Endodermal cell (in vitro differentiated cells): ENCODE data around the gene FBXL7. TPM values are rescaled to one million over a fixed set of nuclear protein-coding genes. Genes with fewer than 3 reads are reported as not detected.

Source experiments
- DNase-seq: peaks from one replicate; pipeline ENCODE4 v3.0.0-alpha.2; 2017
- H3K27ac ChIP-seq: 2 replicates; pipeline ENCODE4 v1.5.1; 2013; ENCODE audit warnings: mild to moderate bottlenecking, low read depth, low read length, moderate library complexity
- H3K27me3 ChIP-seq: 2 replicates; pipeline ENCODE4 v1.6.1; 2013; ENCODE audit warnings: mild to moderate bottlenecking, low read length, moderate library complexity; ENCODE audit not compliant: insufficient read depth, control insufficient read depth, poor library complexity, severe bottlenecking
- H3K36me3 ChIP-seq: 2 replicates; pipeline ENCODE4 v1.7.0; 2013; ENCODE audit warnings: mild to moderate bottlenecking, low read length, moderate library complexity; ENCODE audit not compliant: control insufficient read depth, insufficient read depth
- H3K4me1 ChIP-seq: one replicate; pipeline ENCODE4 v1.7.0; 2013; ENCODE audit warnings: low read length; ENCODE audit not compliant: control insufficient read depth, insufficient read depth
- H3K4me3 ChIP-seq: 2 replicates; pipeline ENCODE4 v1.5.1; 2013; ENCODE audit warnings: mild to moderate bottlenecking, low read length, moderate library complexity
- H3K9ac ChIP-seq: 2 replicates; pipeline ENCODE4 v1.6.1; 2013; ENCODE audit warnings: mild to moderate bottlenecking, low read length, moderate library complexity; ENCODE audit not compliant: poor library complexity, severe bottlenecking; ENCODE audit errors: extremely low read depth
- H3K9me3 ChIP-seq: 2 replicates; pipeline ENCODE4 v1.6.1; 2013; ENCODE audit warnings: mild to moderate bottlenecking, low read length, moderate library complexity; ENCODE audit not compliant: control insufficient read depth
- H3K27ac Mint-ChIP-seq: 2 replicates; pipeline ENCODE4 v1.8.0; 2020; ENCODE audit warnings: mixed read lengths
- H3K27me3 Mint-ChIP-seq: 2 replicates; pipeline ENCODE4 v1.8.0; 2021; ENCODE audit warnings: mild to moderate bottlenecking, mixed read lengths; ENCODE audit not compliant: insufficient read depth
- H3K36me3 Mint-ChIP-seq: 2 replicates; pipeline ENCODE4 v1.8.0; 2020; ENCODE audit warnings: low read depth, mixed read lengths
- H3K4me1 Mint-ChIP-seq: 2 replicates; pipeline ENCODE4 v1.8.0; 2020; ENCODE audit warnings: mixed read lengths
- H3K4me3 Mint-ChIP-seq: 2 replicates; pipeline ENCODE4 v1.8.0; 2020; ENCODE audit warnings: mild to moderate bottlenecking, moderate library complexity, mixed read lengths
- H3K9me3 Mint-ChIP-seq: 2 replicates; pipeline ENCODE4 v1.8.0; 2020; ENCODE audit warnings: mild to moderate bottlenecking, mixed read lengths
- CTCF ChIP-seq: fragments of 200-600 bp; sonication (generic); conservative IDR thresholded peaks from 2 replicates; pipeline ENCODE4 v1.5.0; 2021; ENCODE audit warnings: antibody characterized with exemption, mild to moderate bottlenecking
- whole genome bisulfite sequencing, 2 experiments: methylation state at CpG; one replicate each; pipeline versions ENCODE4 v1.1.5 to v1.1.7; 2013; ENCODE audit warnings: missing lambda C conversion rate in 2 of 2, mixed read lengths in 1 of 2; ENCODE audit not compliant: insufficient coverage in 1 of 2, insufficient read length in 1 of 2; 5-methylcytosine and 5-hydroxymethylcytosine counted together
- total RNA-seq, 2 donors: library from RNA; stranded (reverse); fragmentation: NEBNext Ultra II Directional in 1 of 2; extraction: Animal tissue kit (Norgen Biotek cat#: 25700) in 1 of 2; gene quantifications; 2 replicates in 1 of 2; 3 replicates in 1 of 2; pipeline ENCODE4 v1.2.1, GENCODE V29; 2021

Gene FBXL7
- total RNA-seq, 2 donors from 2014 or later = 12.9 to 13.2 TPM

GRCh38 chr5:15571081-15571480 is 71.1 kb downstream of the FBXL7 start:
- 100% methylated on average over 1 of the region's 1 CpG; no CpG with 5 or more reads in 1 of the 2 experiments for WGBS, 2 experiments
- no peak overlapping the region for H3K27ac ChIP-seq
- H3K27me3 ChIP-seq = no peaks in the 10 kb centered on the region
- no peaks in the 10 kb centered on the region for H3K36me3 ChIP-seq
- Mint-ChIP-seq H3K4me3 (no peak overlapping the region), H3K27me3 (no peaks in the 10 kb centered on the region), H3K27ac (no peak overlapping the region), H3K9me3 (no peaks in the 10 kb centered on the region), H3K4me1 (peaks cover 6% of the 10 kb centered on the region), H3K36me3 (no peaks in the 10 kb centered on the region)
- DNase-seq = no peak
- H3K4me1 ChIP-seq = no peaks in the 10 kb centered on the region
- H3K9me3 ChIP-seq = no peaks in the 10 kb centered on the region
- TF ChIP-seq CTCF = no peak
- H3K4me3 ChIP-seq = no peak overlapping the region
- no peak overlapping the region for H3K9ac ChIP-seq

- Mint-ChIP-seq H3K9me3 (no peaks in the 10 kb centered on the region), H3K4me3 (no peak overlapping the region), H3K27me3 (no peaks in the 10 kb centered on the region), H3K27ac (no peak overlapping the region), H3K4me1 (peaks cover 6% of the 10 kb centered on the region), H3K36me3 (no peaks in the 10 kb centered on the region)
- no peak overlapping the region for H3K9ac ChIP-seq
- H3K36me3 ChIP-seq = no peaks in the 10 kb centered on the region
- H3K9me3 ChIP-seq = no peaks in the 10 kb centered on the region
- no peak overlapping the region for H3K27ac ChIP-seq
- no peak overlapping the region for H3K4me3 ChIP-seq
- 86 to 95% methylated on average over 1 to 6 of the region's 7 CpGs for WGBS, 2 experiments
- no peak for TF ChIP-seq CTCF
- no peak for DNase-seq
- H3K4me1 ChIP-seq = no peaks in the 10 kb centered on the region
- H3K27me3 ChIP-seq = no peaks in the 10 kb centered on the region
Measured at GRCh38 chr5:15571618-15572017, 71.6 kb downstream of the FBXL7 start.

- WGBS, 2 experiments = 86 to 91% methylated on average over 1 to 4 of the region's 4 CpGs
- Histone ChIP-seq H3K36me3 (no peaks in the 10 kb centered on the region), H3K27ac (no peak overlapping the region), H3K27me3 (no peaks in the 10 kb centered on the region), H3K4me3 (no peak overlapping the region), H3K4me1 (no peaks in the 10 kb centered on the region), H3K9ac (no peak overlapping the region), H3K9me3 (no peaks in the 10 kb centered on the region)
- H3K27ac Mint-ChIP-seq = no peak overlapping the region
- H3K4me1 Mint-ChIP-seq = peaks cover 9% of the 10 kb centered on the region
- no peak for TF ChIP-seq CTCF
- no peaks in the 10 kb centered on the region for H3K27me3 Mint-ChIP-seq
- H3K9me3 Mint-ChIP-seq = no peaks in the 10 kb centered on the region
- no peaks in the 10 kb centered on the region for H3K36me3 Mint-ChIP-seq
- H3K4me3 Mint-ChIP-seq = no peak overlapping the region
- DNase-seq = no peak
Measured at GRCh38 chr5:15573590-15573989, 73.6 kb downstream of the FBXL7 start.
